Kidney epithelial cell (primary cell): ENCODE measurements around the gene SARS1. TPM values are rescaled to one million over a fixed set of nuclear protein-coding genes. Genes with fewer than 3 reads are reported as not detected.
A peak's percentile ranks its signal among the peaks of the same experiment; 100 is the strongest.

Experiments
- DNase-seq: peaks from one replicate; pipeline ENCODE4 v3.0.0-alpha.2; 2010; ENCODE audit warnings: low read depth
- H3K27me3 ChIP-seq: 2 replicates; pipeline ENCODE4 v1.6.0; 2011; ENCODE audit warnings: low read length; ENCODE audit not compliant: control insufficient read depth, insufficient read depth
- H3K36me3 ChIP-seq: 2 replicates; pipeline ENCODE4 v1.5.1; 2011; ENCODE audit warnings: low read length; ENCODE audit not compliant: control insufficient read depth, insufficient read depth
- H3K4me3 ChIP-seq: 2 replicates; pipeline ENCODE4 v1.5.1; 2011; ENCODE audit warnings: low read depth, mild to moderate bottlenecking, control low read depth, low read length
- total RNA-seq: library from RNA; depleted of rRNA; stranded (reverse); fragments of >200 nt; gene quantifications from 2 replicates; pipeline ENCODE4 v1.2.3, GENCODE V29; 2015
- TF ChIP-seq, protein P1 (sequence below): IDR thresholded peaks from 2 replicates; pipeline ENCODE4 v1.5.1; 2011; ENCODE audit warnings: mild to moderate bottlenecking, moderate library complexity, low read length, control low read depth, inconsistent platforms; ENCODE audit not compliant: insufficient read depth, poor library complexity, severe bottlenecking

The SARS1 gene
- total RNA-seq, 1 donor from 2014 or later, result 411 TPM

DNA sequence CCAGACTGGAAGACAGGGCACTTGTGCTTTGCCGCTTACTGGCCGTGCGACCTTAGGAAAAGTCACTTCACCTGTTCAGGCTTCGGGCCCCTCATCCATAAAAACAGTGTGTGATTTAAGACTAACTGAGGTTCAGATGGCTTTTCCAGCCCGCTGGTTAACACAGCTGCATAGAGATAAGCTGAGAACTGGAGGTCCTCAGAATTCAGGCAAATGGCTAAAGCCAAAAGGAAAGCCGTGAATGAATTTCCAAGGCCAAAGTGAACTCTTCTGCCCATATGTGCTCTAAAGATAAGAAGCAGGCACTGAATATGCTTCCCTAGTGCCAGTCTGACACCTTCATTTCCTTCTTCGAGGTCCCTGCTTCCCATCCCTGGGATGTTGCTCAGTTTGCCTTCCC, 23.5 kb upstream of the SARS1 start:
- Histone ChIP-seq H3K36me3 (no peaks in the 10 kb centered on the region), H3K4me3 (no peak overlapping the region), H3K27me3 (no peaks in the 10 kb centered on the region)
- TF ChIP-seq, protein P1, sequence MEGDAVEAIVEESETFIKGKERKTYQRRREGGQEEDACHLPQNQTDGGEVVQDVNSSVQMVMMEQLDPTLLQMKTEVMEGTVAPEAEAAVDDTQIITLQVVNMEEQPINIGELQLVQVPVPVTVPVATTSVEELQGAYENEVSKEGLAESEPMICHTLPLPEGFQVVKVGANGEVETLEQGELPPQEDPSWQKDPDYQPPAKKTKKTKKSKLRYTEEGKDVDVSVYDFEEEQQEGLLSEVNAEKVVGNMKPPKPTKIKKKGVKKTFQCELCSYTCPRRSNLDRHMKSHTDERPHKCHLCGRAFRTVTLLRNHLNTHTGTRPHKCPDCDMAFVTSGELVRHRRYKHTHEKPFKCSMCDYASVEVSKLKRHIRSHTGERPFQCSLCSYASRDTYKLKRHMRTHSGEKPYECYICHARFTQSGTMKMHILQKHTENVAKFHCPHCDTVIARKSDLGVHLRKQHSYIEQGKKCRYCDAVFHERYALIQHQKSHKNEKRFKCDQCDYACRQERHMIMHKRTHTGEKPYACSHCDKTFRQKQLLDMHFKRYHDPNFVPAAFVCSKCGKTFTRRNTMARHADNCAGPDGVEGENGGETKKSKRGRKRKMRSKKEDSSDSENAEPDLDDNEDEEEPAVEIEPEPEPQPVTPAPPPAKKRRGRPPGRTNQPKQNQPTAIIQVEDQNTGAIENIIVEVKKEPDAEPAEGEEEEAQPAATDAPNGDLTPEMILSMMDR, result no peak
- DNase-seq, result no peak

DNA sequence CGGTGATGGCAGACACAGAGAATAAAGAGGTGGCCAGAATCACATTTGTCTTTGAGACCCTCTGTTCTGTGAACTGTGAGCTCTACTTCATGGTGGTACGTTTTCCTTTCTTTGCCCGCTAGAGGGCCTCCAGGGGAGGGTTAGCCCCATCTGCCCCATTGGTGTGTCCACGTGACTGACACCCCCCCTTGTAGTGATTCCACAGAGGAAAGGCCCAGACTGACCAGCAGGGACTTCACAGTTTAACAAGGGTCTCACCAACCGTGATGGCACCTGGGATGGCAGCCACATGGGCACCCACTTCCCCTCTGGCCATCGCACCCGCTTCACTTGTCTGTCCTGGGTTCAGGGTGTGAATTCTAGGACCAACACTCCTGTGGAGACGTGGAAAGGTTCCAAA, 22.3 kb upstream of the SARS1 start:
- Histone ChIP-seq H3K36me3 (no peaks in the 10 kb centered on the region), H3K4me3 (no peak overlapping the region), H3K27me3 (no peaks in the 10 kb centered on the region)
- no peak for DNase-seq
- TF ChIP-seq, protein P1, result peak; percentile 16

DNA sequence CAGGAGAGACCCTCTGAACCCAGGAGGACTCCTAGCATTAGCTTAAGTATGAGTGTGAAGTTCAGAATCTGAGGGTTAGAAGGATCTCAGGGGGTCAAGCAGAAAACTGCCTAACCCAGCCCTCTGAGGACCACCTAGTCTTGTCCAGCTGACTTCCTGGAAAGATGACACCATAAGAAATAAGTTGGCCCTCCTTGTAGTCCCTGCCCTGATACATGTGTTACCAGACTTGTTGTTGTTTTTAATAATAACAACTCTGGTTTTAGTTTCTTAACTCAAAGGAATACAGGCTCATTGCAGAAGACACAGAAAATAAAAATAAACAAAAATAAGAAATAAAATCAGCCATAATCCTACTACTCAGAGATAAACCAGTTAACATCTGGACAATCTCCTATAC, 21.8 kb upstream of the SARS1 start:
- H3K36me3 ChIP-seq, result no peaks in the 10 kb centered on the region
- H3K4me3 ChIP-seq, result no peak overlapping the region
- TF ChIP-seq, protein P1, result no peak
- DNase-seq, result no peak
- no peaks in the 10 kb centered on the region for H3K27me3 ChIP-seq

DNA sequence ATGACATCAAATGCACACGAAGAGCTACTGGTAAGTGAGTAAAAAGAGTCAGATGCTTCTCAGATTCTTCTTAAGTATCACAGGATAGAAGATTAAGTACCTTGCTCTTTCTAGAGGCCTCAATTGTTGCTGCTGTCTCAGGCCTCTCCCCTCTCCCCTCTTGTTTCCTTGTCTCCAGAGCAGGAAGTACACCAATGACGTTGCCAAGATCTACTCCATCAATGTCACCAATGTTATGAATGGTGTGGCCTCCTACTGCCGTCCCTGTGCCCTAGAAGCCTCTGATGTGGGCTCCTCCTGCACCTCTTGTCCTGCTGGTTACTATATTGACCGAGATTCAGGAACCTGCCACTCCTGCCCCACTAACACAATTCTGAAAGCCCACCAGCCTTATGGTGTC, 21.3 kb upstream of the SARS1 start:
- H3K4me3 ChIP-seq, result no peak overlapping the region
- no peaks in the 10 kb centered on the region for H3K36me3 ChIP-seq
- no peaks in the 10 kb centered on the region for H3K27me3 ChIP-seq
- TF ChIP-seq, protein P1, result no peak
- DNase-seq, result no peak

DNA sequence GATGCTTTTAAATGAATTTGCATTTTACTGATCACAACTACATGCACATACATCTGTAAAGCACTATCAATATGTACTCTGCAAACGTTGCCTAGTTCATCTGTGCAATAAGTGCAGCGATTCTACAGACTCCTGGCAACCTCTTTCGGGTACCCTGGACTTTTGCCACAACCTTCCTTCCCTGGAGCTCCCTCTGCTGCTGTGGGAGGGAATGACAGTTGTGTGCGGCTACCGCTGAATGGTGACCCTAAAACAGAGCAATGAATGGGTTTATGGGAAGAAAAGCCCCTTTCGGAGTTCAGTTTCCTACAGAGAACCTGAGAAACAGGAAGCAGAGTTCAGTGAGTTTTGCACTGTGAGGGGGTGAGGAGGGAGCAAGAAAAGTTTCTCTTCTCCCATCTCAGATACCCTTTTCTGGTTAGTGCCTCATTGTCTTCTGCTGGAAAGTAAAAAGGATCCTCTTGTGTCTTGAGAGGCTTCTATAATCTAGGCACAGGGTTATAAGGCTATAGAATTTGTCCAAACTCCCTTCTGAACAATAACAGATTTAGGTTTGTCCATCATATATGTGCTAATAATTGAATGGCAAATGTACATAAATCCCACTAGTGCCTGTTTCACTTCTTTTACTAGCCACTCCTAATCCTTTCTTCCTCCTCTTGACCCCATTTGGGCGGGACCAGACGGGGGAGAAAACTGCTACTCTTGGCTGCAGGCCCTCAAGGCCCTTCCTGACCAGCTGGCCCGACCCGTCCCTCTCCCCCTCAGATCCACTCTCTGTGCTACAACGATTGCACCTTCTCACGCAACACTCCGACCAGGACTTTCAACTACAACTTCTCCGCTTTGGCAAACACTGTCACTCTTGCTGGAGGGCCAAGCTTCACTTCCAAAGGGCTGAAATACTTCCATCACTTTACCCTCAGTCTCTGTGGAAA, 19.8 kb upstream of the SARS1 start:
- DNase-seq, result no peak

More for the DNA sequence above, 19.8 kb upstream of the SARS1 start:
- no peak overlapping the region for H3K4me3 ChIP-seq
- H3K36me3 ChIP-seq, result no peaks in the 10 kb centered on the region
- TF ChIP-seq, protein P1, result peak; percentile 71
- H3K27me3 ChIP-seq, result no peaks in the 10 kb centered on the region
